Measurements from ENCODE around the gene NALF2.

GRCh38 chrX:69506617-69507499, 2.7 kb downstream of the NALF2 start:
- TF ChIP-seq CTCF (IDR thresholded peaks at IDR 0.05) (no peak), EZH2 (IDR thresholded peaks at IDR 0.05; ENCODE audit: borderline replicate concordance, insufficient read depth, low read depth, low read length, poor library complexity, severe bottlenecking) (no peak)
